NCI-H2029 (cell line): ENCODE results near the gene CFAP61.

ENCODE experiments used
- DNase-seq: peaks from one replicate; lab custom pipeline; 2025; lab: John Stamatoyannopoulos, UW

CFAP61 gene

DNA sequence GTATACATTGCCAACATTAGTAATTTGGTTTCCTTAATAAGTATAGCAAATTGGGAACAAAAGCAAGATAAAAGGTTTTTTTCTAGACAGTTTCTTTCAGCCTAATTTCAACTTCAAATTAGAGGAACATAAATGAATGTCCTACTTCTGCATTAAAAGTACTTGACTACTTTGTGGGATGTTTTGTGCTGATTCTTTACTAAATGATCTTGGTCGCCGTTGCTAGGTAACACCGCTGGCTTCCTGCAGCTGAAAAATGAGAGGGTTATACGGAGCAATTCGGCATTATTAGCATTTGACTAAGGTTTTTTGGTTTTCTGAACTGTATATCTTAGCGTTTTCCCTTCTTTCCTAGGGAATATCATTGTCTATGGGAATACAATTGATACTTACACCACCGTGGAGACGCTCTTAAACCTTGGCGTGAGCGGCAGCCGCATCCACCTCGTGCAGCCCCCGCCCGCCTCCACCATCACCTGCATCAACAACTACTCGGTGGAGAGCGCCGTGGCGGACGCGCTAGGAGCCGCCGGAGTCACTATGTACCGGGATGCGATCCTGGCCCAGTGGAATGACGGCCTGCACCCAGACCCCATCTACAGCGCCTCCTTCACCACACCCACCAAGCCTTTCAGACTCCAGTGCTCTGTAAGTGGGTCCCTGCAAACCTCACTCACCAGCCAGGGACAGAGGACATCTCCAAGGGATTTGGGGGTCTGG, 224.6 kb downstream of the CFAP61 start:
- peak; percentile 47 for DNase-seq

DNA sequence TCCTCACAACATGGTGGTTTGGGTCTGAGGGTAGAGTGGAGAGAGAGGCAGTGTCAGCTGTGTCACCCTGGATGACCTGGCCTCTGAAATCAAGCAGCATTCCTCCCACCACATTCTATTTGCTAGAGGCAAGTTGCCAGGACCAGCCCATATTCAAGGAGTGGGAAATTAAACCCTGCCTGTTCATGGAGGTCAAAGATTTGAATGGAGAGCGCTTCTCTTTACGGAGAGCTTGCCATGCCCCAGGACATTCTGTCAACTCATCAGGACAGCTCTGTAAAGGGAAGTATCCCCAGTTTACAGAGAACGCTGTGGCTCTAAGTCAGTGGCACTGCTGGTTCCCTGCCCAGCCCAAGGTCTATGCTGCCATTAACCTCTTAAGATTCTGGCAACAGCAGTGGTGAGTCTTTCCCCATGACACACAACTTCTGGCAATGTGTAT, 225.6 kb downstream of the CFAP61 start:
- peak; percentile 58 for DNase-seq

DNA sequence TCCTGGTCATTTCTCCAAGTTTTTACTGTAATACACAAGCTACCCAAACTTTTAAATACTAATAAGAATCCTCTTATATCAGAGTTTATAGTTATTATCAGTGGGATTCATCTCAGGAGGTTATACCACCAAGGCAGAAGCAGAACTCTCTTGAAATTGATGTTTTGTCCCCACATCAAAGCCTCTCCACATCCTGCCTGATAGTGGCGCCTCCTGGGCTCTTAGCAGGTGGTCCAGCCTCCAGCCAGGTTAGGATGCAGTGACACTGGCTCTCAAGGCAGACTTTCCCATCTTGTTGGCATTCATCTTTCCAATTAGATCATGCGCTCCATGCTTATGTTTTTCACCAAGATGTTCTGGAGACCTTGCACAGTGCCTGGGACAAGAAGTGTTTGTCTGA, 233.7 kb downstream of the CFAP61 start:
- DNase-seq, result no peak

DNA sequence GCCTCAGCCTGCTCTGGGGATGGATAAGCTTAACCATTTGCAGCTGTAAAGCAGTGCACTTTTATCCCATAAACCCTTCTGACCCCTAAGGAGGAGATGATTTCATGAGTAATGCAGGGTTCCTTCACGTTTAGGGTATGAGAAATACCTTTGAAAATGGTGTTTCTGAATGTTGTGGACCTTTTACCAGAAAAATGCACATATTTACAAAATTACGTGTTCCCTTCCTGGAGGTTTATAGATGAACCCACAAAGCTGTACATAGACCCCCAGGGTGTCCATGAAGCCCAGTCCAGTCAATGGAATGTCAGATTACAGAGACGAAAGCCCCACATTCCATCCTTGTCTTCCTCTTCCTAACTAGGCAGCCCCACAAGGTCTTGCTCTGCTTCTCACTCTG, 237.0 kb downstream of the CFAP61 start:
- no peak for DNase-seq

DNA sequence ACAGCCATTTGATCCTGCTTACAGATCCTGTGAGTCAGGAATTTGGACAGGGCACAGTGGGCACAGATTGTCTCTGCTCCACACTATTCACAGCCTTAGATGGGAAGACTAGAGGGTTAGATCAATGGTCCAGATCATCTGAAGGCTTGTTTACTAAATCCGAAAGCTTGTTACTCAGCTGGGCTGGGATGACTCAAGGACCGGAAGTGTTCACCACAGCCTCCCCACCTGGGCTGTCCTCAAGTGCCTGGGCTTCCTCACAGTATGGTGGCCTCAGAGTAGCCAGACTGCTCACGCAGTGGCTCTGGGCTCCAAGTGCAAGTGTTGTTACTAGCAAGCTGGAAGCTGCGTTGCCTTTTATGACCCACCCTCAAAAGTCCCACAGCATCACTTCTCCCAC, 240.1 kb downstream of the CFAP61 start:
- DNase-seq, result no peak

DNA sequence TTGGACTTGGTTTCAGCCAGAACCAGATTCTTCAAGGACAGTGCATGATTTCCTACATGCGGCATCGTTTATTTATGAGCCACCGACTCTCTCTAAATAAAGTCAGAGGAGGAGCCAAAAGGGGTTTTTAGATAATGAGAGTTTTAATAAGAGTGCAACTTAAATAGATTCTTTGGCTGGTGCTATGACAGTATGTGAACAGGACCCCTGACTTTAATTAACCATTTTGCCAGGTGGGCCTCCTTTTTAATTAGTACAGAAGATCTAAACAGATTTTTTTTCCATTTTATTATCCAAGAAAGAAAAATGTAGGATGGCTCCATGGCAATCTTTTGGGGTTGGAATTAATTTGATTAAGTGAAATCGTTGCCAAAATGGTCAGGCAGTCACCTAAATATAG, 240.8 kb downstream of the CFAP61 start:
- DNase-seq, result no peak

DNA sequence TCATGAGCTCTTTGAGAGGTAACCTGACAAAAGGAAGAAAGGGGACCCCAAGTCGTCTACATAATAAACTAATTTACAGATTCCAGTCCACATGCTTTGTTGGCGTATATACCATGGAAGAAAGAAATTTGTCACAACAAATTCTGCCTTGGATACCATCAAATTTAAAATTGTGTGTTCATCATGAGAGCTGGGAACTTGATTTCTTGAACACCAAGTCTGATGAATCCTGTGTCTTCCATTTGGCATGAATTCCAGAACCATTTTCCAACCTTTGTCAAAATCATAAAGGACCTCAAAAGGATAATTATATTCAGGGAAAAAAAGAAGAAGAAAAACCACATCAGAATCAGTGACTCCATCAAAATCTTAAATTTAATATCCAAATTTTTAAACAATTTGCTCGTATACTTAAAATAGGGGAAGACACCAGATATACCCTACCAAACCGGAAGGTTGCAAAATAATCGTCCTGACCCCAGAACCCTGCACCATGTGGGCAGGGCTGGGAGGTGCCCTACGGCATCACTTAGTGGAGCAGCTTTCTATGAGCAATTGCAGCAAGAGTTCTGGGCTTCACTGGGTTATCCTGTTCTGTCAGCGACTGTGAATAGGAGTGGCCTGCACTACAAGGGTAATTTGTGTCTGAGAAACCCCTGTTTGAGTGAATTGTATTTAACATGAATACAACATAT, 241.5 kb downstream of the CFAP61 start:
- DNase-seq, result no peak

DNA sequence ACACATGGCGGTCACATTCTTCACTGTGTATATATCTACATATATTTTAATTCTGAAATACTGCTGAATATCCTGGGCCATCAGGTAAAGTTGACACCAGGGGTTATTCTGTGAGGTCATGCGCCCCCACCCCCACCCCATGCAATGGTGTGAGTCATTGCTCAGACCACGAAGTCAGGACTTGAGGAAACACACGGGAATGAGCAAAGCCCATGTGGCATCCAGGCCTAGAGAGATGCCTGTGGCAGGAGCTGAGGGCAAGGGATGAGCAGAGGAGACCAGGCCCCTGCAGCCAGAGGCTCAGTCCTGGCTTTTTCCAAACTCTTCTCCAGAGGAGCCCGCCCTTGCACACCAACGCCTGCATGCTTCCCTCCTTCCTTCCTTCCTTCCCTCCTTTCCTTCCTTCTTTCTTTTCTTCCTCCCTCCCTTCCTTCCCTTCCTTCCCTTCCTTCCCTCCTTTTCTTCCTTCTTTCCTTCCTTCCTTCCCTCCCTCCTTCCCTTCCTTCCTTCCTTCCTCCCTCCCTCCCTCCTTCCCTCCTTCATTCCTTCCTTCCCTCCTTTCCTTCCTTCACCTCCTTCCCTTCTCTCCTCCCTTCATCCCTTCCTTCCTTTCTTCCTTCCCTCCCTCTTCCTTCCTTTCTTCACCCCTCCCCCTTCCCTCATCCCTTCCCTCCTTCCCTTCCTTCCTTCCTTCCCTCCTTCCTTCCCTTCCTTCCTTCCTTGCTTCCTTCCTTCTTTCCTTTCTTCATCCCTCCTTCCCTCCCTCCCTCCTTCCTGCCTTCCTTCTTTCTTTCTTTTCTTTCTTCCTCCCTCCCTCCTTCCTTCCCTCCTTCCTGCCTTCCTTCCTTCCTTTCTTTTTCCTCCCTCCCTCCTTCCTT, 243.5 kb downstream of the CFAP61 start:
- no peak for DNase-seq

DNA sequence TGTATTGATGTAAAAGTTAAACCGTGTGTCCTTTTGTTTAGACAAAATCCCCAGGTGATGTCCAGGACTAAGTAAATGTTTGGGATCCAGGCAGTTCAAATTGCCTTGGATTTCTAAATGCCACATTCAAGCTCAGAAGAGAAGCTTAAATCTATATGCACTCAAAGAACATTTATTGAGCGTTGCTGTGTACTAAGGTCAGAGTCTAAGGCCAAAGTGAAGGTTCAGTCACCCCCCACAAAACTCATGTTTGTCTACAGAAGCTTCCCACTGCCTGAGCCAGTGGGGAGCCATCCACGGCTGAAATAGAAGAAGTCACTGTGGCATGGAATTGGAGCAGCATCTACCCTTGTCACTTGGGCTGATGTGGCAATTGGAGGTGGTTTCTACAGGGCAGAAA, 244.8 kb downstream of the CFAP61 start:
- no peak for DNase-seq

DNA sequence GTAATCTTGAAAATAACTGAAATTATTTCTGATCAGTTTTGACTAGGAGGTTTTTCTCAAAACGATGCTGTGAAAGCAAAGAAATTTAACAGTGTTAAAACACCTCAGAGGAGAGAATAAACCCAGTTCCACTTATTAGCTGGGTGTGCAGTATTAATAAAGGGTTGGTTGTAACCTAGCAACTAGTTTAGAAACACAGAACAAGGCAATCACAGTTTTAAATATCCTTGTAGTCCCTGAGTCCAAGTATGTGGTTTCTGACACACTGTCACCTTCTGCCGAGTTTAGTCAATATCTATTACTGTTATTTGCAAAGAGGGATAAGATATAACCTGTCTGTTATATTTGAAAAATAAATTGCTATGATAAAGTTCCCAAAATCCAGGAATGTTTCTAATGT, 245.4 kb downstream of the CFAP61 start:
- DNase-seq, result no peak

DNA sequence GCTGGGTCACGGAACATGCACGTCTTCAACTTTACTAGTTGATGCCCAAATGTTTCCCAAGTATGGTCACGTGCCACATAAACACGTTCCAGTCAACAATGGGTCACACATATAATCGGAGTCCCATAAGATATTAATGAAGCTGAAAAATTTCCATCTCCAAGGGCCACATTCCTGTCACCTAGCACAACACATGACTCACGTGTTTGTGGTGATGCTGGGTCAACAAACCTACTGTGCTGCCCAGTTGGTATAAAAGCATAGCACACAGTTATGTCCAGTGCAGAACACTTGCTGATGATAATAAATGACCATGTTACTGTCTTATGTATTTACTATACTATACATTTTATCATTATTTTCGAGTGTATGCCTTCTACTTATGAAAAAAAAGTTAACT, 247.6 kb downstream of the CFAP61 start:
- no peak for DNase-seq

DNA sequence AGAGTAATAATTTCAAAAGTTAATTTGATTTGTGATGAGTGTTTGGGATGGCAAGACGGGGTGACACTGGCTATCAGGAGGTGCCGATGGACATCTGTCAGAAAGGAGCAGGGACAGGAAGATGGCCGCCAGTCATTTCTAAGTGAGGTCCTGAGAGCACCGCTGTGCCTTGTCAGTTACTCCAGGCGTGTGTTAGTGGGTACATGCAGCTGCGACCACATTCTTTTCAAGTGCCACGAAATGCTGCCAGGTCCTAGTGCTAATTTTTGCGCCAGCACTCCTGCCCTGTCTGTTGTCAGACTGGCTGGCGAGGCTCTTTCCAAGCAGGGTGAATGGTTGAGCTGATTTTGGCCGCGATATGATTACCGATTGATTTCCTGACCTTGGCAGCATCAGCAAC, 251.0 kb downstream of the CFAP61 start:
- DNase-seq, result no peak

DNA sequence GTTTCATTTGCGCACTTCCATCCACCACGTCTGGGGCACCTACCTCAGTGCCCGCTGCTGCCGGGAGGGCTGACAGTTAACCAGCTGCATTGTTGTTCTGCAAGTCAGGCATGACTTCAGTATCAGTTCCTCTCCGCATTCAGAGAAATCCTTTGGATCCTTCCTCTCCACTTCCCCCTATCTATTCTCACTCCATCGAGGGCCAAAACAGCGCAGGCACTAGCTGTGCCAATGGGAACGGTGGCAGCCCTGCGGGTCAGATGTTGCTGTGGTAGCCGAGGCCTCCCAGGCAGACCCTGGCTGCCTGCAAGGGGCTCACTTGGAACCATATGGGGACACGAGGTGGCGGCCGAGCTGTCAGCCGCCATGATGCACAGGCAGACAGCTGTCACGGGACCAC, 251.4 kb downstream of the CFAP61 start:
- no peak for DNase-seq

DNA sequence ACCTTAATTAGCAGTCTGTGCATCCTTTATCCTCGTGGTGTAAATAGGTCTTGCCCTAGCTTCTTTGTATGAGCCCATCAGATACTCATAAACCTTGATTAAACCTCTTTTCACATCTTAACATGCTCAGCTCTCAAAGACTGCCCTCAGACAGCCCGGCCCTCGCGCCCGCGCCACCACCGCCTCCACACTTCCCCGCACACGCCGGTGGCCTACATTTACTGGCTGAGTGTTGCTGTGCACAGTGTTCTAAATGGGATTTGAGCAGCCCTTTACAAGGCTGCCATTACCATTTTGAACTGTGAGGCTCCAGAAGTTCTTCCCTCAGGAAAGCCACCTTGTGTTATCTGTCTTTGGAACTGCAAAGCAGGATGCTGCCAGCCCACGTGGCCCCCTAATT, 252.6 kb downstream of the CFAP61 start:
- DNase-seq, result no peak

DNA sequence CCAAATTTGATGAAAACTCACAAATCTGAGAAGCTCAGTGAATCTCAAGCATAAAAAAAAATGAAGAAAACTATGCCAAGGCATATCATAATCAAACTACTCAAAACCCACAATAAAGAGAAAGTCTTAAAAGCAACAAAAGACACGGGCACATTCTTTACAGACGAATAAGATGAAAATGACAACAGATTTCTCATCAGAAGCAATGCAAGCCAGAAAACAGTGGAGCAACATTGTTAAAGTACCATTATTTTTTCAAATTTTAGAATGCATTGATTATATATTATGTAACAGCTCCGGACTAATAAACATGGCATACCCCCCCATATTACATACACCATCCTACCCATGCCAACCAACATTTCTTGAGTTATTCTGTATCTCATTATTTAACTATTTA, 260.2 kb downstream of the CFAP61 start:
- DNase-seq, result no peak

DNA sequence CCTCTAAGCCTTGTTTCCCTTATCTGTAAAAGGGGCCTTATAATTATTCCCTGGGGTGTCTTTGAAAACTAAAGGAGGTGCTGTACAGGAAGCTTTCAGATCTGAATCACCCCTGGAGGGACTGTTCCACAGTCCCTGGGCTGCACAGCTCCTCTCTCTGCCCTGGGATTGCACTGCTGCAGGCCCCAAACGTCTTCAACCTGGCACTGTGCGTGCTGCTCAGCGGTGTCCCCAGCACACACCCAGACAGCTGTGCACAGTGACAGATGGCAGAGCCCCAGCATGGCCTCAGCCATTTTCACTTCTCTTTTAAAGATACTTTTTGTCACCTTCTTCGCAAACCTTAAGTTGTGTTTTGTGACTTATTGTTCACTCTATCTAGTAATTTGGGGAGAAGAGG, 264.9 kb downstream of the CFAP61 start:
- no peak for DNase-seq

DNA sequence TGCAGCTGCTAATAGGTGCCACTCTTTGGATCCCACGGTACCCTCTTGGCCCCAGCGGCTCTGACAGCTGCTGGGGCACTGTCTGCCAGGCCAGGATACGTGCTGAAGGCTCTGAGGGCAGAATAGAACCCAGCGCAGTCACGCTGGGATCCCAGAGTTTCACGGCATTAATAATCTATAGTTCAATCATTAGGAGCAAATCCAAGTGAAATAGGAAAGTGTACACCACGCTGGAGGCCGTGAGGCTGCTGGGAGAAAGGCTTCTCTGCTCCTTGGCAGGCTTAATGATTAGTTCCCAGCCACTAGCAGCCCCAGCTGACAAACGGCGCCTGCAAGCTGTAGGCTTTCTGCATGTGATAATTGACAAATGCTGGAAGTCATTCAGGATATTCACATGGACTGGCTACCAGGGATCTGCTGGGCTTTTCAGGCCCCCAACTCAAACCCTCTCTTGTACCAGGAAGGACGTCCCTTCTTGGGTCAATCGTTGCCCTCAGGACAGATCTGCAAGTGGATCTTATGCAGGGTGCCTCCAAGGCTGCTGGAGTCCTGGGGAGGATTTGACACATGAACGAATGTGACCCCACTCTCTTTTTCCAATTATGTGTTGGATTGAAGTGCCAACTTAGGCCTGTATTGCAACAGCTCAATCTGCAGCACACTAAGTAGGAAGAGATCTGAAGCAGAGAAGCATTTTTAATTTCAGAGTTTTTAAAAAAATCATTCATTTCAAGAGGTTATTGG, 265.5 kb downstream of the CFAP61 start:
- DNase-seq, result no peak

DNA sequence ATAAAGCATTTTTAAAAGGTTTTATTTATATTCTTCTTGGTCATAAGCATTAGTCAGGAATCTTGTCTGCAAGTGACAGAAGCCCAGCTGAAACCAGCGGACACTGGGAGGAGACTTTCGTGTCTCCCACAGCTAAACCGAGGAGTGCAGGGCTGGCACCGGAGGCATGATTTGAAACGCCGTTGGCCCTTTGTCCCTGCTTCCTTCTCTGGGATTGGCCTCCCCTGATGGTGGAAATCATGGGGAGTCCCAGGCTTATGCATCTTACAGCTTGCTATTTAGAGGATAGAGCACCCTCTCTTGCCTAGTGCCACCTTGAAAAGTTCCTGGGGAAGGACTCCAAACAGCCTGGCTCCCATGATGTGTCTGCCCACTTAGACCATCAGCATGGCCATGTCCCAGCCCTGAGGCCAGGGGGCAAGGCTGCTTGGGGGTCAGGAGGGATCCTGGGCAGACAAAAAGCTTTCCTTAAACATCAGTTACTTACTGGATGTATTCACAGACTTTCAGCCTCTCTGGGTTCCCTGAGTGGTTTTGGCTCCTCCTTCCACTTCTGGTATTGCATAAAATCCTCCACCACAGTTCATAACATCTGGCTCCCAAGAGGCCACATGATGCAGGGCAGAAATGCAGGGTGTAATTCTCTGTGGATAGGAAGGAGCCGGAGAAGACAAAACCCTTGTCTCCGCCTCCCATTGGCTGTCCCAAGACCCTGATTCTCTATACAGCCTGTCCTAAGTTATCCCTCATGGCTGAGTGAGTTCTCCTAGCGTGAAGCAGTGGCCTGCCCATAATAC, 266.2 kb downstream of the CFAP61 start:
- DNase-seq, result no peak

DNA sequence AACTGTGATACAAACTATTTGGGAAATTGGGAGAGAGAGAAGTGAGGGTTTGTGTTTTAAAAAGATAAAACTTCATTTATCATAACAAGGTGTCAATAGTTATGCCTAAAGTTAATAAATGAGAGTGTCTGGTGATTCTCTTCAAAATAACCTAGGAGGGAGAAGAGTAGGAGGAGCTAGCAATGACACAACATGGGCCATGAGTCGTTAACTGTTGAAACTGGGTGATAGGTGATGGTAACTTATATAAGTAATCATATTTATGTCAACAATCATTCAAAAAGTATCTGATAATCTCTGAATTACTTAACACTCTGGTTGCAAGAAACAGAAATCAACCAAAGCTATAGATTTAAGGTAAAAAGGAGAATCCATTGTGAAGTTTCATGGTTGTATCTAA, 268.8 kb downstream of the CFAP61 start:
- no peak for DNase-seq

DNA sequence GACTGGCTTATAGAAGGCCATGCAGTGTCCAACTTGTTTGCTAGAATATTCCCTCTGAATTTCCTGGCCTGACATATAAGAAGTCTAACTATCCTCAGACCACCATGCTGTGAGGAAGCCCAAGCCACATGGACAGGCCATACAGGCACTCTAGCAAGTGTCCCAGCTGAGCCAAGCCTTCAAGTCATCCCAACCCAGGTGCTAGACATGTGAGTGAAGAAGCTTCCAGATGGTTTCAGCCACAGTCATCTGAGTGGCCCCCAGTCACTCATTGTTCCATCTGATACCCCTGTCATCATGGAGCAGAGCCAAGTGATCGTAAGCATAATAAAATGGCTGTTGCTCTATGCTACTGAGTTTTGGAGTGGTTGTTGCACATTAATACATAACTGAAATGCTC, 269.6 kb downstream of the CFAP61 start:
- no peak for DNase-seq

DNA sequence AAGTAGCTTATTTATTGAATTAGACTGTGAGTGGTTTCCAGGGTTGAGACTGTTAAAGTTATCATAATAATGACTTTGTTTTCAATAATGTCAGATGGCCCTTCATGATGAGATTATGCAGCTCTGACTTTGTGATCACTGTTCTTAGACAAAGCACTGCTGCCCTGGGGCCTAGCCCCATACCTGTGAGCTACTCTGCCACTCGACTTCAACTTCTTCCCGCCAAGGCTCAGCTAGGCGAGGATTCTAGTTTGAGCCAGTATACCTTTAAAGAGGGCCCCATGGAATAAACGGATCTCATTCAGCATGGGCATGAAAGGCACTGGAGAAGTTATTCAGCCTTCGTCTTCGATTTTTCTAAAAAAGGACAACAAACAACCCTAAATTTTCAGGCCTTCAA, 270.6 kb downstream of the CFAP61 start:
- DNase-seq, result no peak
